Measurements from ENCODE around the gene CDCP1.

- TF ChIP-seq POLR2AphosphoS5 (IDR thresholded peaks at IDR 0.05), result no peak
- no peak for TF ChIP-seq CTCF (IDR thresholded peaks at IDR 0.05)
These were observed 40.1 kb downstream of the CDCP1 start for GRCh38 chr3:45105855-45106671.
